Measurements from ENCODE around the gene PANK4.

Gene PANK4

GRCh38 chr1:2502661-2503553, 23.5 kb downstream of the PANK4 start:
- in situ Hi-C loops (cut with MboI; ENCODE audit: low sequenced_read_pairs): no loop called here

- in situ Hi-C loops (cut with MboI; ENCODE audit: low sequenced_read_pairs): no loop called here
These were observed 24.2 kb downstream of the PANK4 start for GRCh38 chr1:2502210-2502609.

- in situ Hi-C loops (cut with MboI; ENCODE audit: low sequenced_read_pairs): no loop called here
These were observed 24.6 kb downstream of the PANK4 start for GRCh38 chr1:2501820-2502119.

- in situ Hi-C loops (cut with MboI; ENCODE audit: low sequenced_read_pairs): no loop called here
These were observed 25.2 kb downstream of the PANK4 start for GRCh38 chr1:2501041-2501819.

GRCh38 chr1:2499986-2500596, 26.3 kb downstream of the PANK4 start:
- in situ Hi-C loops (cut with MboI; ENCODE audit: low sequenced_read_pairs): no loop called here

GRCh38 chr1:2499260-2499659, 27.1 kb downstream of the PANK4 start:
- in situ Hi-C loops (cut with MboI; ENCODE audit: low sequenced_read_pairs): no loop called here

- in situ Hi-C loops (cut with MboI; ENCODE audit: low sequenced_read_pairs): no loop called here
These were observed 27.7 kb downstream of the PANK4 start for GRCh38 chr1:2498648-2499047.

- in situ Hi-C loops (cut with MboI; ENCODE audit: low sequenced_read_pairs): no loop called here
These were observed 28.5 kb downstream of the PANK4 start for GRCh38 chr1:2497891-2498290.

GRCh38 chr1:2496746-2497145, 29.6 kb downstream of the PANK4 start:
- in situ Hi-C loops (cut with MboI; ENCODE audit: low sequenced_read_pairs): no loop called here

- in situ Hi-C loops (cut with MboI; ENCODE audit: low sequenced_read_pairs): no loop called here
These were observed 30.2 kb downstream of the PANK4 start for GRCh38 chr1:2496087-2496622.

- in situ Hi-C loops (cut with MboI; ENCODE audit: low sequenced_read_pairs): no loop called here
These were observed 30.9 kb downstream of the PANK4 start for GRCh38 chr1:2495546-2495945.

- in situ Hi-C loops (cut with MboI; ENCODE audit: low sequenced_read_pairs): no loop called here
These were observed 31.4 kb downstream of the PANK4 start for GRCh38 chr1:2495026-2495425.

- in situ Hi-C loops (cut with MboI; ENCODE audit: low sequenced_read_pairs): no loop called here
These were observed 32.1 kb downstream of the PANK4 start for GRCh38 chr1:2494323-2494693.

- in situ Hi-C loops (cut with MboI; ENCODE audit: low sequenced_read_pairs): no loop called here
These were observed 32.6 kb downstream of the PANK4 start for GRCh38 chr1:2493691-2494322.

GRCh38 chr1:2493218-2493617, 33.2 kb downstream of the PANK4 start:
- in situ Hi-C loops (cut with MboI; ENCODE audit: low sequenced_read_pairs): no loop called here

GRCh38 chr1:2492091-2492490, 34.3 kb downstream of the PANK4 start:
- in situ Hi-C loops (cut with MboI; ENCODE audit: low sequenced_read_pairs): no loop called here

- in situ Hi-C loops (cut with MboI; ENCODE audit: low sequenced_read_pairs): no loop called here
These were observed 36.8 kb downstream of the PANK4 start for GRCh38 chr1:2489615-2490014.

- in situ Hi-C loops (cut with MboI; ENCODE audit: low sequenced_read_pairs): no loop called here
These were observed 37.7 kb downstream of the PANK4 start for GRCh38 chr1:2488688-2489087.

- in situ Hi-C loops (cut with MboI; ENCODE audit: low sequenced_read_pairs): no loop called here
These were observed 39.8 kb downstream of the PANK4 start for GRCh38 chr1:2486558-2486957.

- in situ Hi-C loops (cut with MboI; ENCODE audit: low sequenced_read_pairs): no loop called here
These were observed 40.4 kb downstream of the PANK4 start for GRCh38 chr1:2486041-2486440.

GRCh38 chr1:2483970-2484369, 42.4 kb downstream of the PANK4 start:
- in situ Hi-C loops (cut with MboI; ENCODE audit: low sequenced_read_pairs): no loop called here
